Stimulated activated memory B cell treated with anti-CD40 and anti-IgM and Interleukin-4, amounts not matched to agents 10 μg/mL and 1 μg/mL and 100 μg/mL, for 72 hours (primary cell): ENCODE measurements around the gene VSTM4.

ENCODE experiments used
- ATAC-seq: fragments of 150-1000 bp; cut with Tn5 transposase; 2 replicates; pipeline ENCODE4 v1.10.0; 2021
- H3K27ac Mint-ChIP-seq: one replicate; pipeline ENCODE4 v1.8.0; 2022; ENCODE audit warnings: mild to moderate bottlenecking, mixed read lengths
- H3K27me3 Mint-ChIP-seq: one replicate; pipeline ENCODE4 v1.8.0; 2022; ENCODE audit warnings: mixed read lengths
- H3K36me3 Mint-ChIP-seq: one replicate; pipeline ENCODE4 v1.8.0; 2022; ENCODE audit warnings: mixed read lengths
- H3K4me1 Mint-ChIP-seq: one replicate; pipeline ENCODE4 v1.8.0; 2022; ENCODE audit warnings: mixed read lengths
- H3K4me3 Mint-ChIP-seq: one replicate; pipeline ENCODE4 v1.8.0; 2022; ENCODE audit warnings: mild to moderate bottlenecking, moderate library complexity, mixed read lengths
- H3K9me3 Mint-ChIP-seq: one replicate; pipeline ENCODE4 v1.8.0; 2022; ENCODE audit warnings: mixed read lengths

The VSTM4 gene

DNA sequence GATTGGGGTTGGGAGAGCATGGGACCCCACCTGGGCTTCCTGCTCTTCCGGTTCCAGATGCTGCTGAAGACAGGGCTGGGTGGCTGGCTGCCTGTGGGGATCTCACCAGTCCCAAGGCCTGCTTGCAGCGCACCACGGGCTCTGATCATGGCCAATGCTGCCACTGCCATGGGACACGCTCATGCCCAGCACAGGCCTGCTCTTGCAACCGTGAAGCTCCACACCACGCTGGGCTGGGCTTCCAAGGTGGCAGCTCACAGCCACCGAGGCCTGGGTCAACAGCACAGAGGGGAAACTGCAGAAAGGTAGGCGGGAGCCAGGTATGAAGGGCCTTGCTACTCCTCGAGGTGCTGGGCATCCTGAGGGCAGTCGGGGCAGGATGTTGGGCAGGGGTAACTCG lies 103.6 kb downstream of the VSTM4 start:
- H3K27me3 Mint-ChIP-seq: peaks cover 46% of the 10 kb centered on the region
- no peaks in the 10 kb centered on the region for H3K36me3 Mint-ChIP-seq
- no peak overlapping the region for H3K27ac Mint-ChIP-seq
- no peaks in the 10 kb centered on the region for H3K4me1 Mint-ChIP-seq
- H3K9me3 Mint-ChIP-seq: no peaks in the 10 kb centered on the region
- H3K4me3 Mint-ChIP-seq: no peak overlapping the region
- no peak for ATAC-seq

- H3K27ac Mint-ChIP-seq: no peak overlapping the region
- peaks cover 37% of the 10 kb centered on the region for H3K27me3 Mint-ChIP-seq
- H3K4me3 Mint-ChIP-seq: no peak overlapping the region
- no peaks in the 10 kb centered on the region for H3K9me3 Mint-ChIP-seq
- no peaks in the 10 kb centered on the region for H3K36me3 Mint-ChIP-seq
- no peaks in the 10 kb centered on the region for H3K4me1 Mint-ChIP-seq
- ATAC-seq: no peak
These were observed 104.5 kb downstream of the VSTM4 start for GRCh38 chr10:49010865-49011264.

DNA sequence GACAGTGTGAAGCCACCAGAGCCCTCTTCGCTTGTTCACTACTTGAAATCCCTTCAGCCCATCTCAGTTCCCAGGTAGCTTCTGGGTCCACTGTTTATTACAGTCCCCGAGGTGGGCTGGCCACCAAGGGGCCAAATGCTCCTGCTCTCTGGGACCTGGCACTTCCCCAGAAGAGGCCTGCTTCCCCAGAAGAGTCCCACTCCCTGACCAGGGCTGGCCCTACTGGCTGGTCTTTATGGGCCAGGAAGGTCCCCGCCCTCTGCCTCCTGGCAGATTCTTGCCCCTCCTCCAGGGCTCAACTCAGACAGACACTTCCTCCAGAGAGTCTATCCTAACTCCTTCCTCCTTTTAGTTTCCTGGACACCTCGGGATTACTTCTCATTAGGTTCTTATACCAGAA lies 105.0 kb downstream of the VSTM4 start:
- no peak overlapping the region for H3K4me3 Mint-ChIP-seq
- H3K27me3 Mint-ChIP-seq: peaks cover 31% of the 10 kb centered on the region
- no peak overlapping the region for H3K27ac Mint-ChIP-seq
- no peak for ATAC-seq
- H3K9me3 Mint-ChIP-seq: no peaks in the 10 kb centered on the region
- no peaks in the 10 kb centered on the region for H3K36me3 Mint-ChIP-seq
- H3K4me1 Mint-ChIP-seq: no peaks in the 10 kb centered on the region

DNA sequence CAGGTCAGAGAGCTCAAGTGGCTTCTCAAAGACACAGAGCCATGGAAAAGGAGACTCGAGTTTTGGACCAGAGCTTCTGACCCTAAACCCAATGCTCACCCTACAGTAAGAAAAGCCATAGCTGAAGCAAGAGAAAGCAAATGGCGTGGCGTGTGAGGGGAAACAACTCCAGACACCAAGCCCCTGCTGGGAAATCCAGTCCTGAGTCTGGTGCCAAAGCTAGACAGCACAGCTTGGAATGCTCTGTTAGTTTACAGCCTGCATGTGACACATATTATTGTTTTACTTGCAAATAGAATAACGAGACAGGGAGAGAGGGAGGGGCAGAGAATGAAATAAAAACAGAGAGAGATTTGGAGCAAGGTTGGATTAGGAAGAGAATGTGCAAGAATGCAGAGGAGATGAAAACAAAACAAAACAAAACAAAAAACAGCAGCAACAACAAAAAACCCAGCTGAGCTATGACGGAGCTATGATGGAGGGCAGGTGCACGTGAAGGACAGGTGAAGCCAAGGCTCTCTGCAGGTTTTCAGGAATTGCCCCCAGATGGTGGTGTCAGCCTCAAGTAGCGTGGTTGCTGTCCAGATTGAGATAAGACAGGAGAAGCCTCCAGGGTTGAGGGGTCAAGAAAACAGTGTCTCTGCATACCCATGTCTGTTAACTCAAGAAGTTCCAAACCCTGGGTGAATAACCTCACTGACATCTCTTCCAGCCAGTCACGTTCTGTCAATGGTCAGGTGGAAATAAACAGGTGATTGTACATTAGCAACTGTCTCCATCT lies 105.9 kb downstream of the VSTM4 start:
- ATAC-seq: no peak
- no peaks in the 10 kb centered on the region for H3K4me1 Mint-ChIP-seq
- no peak overlapping the region for H3K4me3 Mint-ChIP-seq
- peaks cover 22% of the 10 kb centered on the region for H3K27me3 Mint-ChIP-seq
- H3K36me3 Mint-ChIP-seq: no peaks in the 10 kb centered on the region
- no peaks in the 10 kb centered on the region for H3K9me3 Mint-ChIP-seq
- H3K27ac Mint-ChIP-seq: no peak overlapping the region

DNA sequence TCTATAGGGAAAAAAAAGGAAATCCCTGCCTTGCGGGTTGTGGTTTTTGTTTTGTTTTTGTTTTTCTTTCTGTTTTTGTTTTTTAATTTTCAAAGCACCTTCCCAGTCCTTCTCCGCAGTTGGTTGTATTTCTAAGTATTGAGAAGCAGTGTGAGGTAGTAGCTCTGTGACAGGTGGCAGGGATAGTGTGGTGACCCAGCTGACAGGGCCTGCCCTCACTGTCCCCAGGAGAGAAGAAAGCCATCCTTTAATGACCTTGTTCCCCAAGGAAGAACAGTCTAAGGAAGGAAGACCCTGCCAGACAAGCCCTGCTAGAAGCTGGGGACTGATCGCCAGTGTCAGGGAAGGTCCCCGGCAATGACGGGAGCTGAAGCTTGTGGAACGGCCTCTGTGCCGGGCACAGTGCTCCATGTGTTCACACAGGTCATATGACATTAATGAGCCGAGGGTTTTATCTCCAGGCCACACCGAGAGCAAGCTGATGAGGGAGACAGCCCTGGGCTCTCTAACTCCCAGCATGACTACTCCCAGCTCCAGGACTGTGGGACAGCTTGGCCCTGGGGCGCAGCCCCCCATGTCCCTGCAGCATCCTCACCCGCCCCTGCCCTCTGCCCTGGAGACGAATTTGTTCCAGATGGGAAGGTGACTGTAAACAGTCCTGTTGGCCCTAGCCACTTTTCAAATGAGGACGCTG lies 106.7 kb downstream of the VSTM4 start:
- ATAC-seq: peak; percentile 31
- Mint-ChIP-seq H3K27ac (no peak overlapping the region), H3K4me3 (no peak overlapping the region), H3K36me3 (no peaks in the 10 kb centered on the region), H3K4me1 (no peaks in the 10 kb centered on the region), H3K9me3 (no peaks in the 10 kb centered on the region), H3K27me3 (peaks cover 20% of the 10 kb centered on the region)

DNA sequence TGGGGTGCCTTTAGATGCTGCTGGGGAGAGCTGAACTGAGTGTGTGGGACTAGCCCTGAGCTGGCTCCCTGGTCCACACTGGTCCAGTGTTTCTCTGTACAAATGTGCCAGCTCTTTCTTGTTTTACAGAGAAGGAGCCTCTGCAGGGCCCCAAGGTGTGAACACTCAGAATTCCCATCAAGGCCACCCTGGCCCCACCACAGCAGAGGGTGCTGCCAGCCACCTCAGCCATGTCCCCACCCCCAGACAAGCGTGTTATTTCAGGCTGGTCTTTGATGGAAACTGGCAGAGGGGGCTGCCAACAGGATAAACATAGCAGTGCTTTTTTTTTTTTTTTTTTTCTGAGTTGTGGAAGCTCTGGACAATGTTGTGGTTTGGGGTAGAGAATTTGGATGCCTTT lies 107.2 kb downstream of the VSTM4 start:
- Mint-ChIP-seq H3K4me1 (no peaks in the 10 kb centered on the region), H3K36me3 (no peaks in the 10 kb centered on the region), H3K9me3 (no peaks in the 10 kb centered on the region), H3K27me3 (peaks cover 16% of the 10 kb centered on the region), H3K27ac (no peak overlapping the region), H3K4me3 (no peak overlapping the region)
- no peak for ATAC-seq

DNA sequence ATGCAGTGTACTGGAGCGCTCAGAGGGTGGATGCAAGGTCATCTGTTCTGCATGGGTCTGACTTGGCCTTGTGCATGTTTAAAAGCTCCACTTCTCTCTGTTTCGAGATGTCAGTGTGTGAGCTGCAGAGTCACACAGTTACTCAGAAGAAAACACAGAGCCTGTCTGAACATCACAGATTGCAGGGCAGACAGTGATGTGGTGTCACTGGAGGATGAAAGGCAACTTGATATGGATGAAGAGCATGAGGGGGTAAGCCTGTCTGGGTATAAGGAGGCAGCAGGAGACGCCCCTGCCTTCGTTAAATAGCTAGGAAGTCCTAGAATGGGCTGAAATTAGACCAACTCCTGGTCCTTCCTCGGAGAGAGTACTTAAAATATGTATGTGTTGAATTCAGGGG lies 108.2 kb downstream of the VSTM4 start:
- H3K4me3 Mint-ChIP-seq: no peak overlapping the region
- no peaks in the 10 kb centered on the region for H3K9me3 Mint-ChIP-seq
- H3K27me3 Mint-ChIP-seq: peaks cover 6% of the 10 kb centered on the region
- no peaks in the 10 kb centered on the region for H3K36me3 Mint-ChIP-seq
- no peaks in the 10 kb centered on the region for H3K4me1 Mint-ChIP-seq
- no peak overlapping the region for H3K27ac Mint-ChIP-seq
- ATAC-seq: no peak

DNA sequence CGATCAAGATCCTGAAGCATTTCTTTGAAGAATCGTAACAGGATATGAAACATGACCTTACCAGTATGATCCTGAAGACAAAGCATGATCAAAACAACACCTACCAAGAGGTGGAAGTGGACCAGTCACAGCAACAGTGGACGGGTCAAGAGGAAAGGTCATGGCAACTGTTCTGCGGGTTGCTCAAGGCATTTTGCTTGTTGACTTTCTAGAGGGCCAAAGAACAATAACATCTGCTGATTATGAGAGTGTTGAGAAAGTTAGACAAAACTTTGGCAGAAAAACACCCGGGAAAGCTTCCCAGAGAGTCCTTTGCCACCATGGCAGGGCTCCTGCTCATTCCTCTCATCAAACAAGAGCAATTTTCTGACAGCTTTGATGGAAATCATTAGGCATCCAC lies 110.1 kb downstream of the VSTM4 start:
- no peak overlapping the region for H3K4me3 Mint-ChIP-seq
- ATAC-seq: no peak
- H3K4me1 Mint-ChIP-seq: no peaks in the 10 kb centered on the region
- H3K36me3 Mint-ChIP-seq: no peaks in the 10 kb centered on the region
- H3K27ac Mint-ChIP-seq: no peak overlapping the region
- H3K9me3 Mint-ChIP-seq: no peaks in the 10 kb centered on the region
- no peaks in the 10 kb centered on the region for H3K27me3 Mint-ChIP-seq

- Mint-ChIP-seq H3K4me3 (no peak overlapping the region), H3K27me3 (no peaks in the 10 kb centered on the region), H3K4me1 (no peaks in the 10 kb centered on the region), H3K27ac (no peak overlapping the region), H3K36me3 (no peaks in the 10 kb centered on the region), H3K9me3 (no peaks in the 10 kb centered on the region)
- no peak for ATAC-seq
These were observed 113.3 kb downstream of the VSTM4 start for GRCh38 chr10:49001870-49002672.

DNA sequence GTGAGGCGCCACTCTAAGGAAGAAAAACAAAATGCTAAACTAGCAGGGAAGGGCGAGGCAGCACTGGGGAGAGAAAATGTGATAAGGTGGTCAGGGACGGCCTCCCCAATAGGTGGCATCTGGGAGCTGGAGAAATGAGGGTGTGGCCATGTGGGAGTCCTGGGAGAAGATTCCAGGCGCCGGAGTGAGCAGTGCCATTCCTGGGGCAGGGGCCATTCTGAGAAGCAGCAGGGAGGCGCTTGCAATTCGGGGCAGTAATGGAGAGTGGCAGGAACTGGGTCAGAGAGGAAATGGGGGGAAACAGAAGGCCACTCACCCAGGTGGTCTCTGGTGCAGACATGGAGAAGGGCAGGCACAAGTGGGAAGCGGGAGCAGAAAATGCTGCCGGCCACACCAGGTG lies 113.9 kb downstream of the VSTM4 start:
- no peak overlapping the region for H3K27ac Mint-ChIP-seq
- ATAC-seq: no peak
- H3K4me1 Mint-ChIP-seq: no peaks in the 10 kb centered on the region
- no peaks in the 10 kb centered on the region for H3K27me3 Mint-ChIP-seq
- H3K36me3 Mint-ChIP-seq: no peaks in the 10 kb centered on the region
- H3K4me3 Mint-ChIP-seq: no peak overlapping the region
- H3K9me3 Mint-ChIP-seq: no peaks in the 10 kb centered on the region

DNA sequence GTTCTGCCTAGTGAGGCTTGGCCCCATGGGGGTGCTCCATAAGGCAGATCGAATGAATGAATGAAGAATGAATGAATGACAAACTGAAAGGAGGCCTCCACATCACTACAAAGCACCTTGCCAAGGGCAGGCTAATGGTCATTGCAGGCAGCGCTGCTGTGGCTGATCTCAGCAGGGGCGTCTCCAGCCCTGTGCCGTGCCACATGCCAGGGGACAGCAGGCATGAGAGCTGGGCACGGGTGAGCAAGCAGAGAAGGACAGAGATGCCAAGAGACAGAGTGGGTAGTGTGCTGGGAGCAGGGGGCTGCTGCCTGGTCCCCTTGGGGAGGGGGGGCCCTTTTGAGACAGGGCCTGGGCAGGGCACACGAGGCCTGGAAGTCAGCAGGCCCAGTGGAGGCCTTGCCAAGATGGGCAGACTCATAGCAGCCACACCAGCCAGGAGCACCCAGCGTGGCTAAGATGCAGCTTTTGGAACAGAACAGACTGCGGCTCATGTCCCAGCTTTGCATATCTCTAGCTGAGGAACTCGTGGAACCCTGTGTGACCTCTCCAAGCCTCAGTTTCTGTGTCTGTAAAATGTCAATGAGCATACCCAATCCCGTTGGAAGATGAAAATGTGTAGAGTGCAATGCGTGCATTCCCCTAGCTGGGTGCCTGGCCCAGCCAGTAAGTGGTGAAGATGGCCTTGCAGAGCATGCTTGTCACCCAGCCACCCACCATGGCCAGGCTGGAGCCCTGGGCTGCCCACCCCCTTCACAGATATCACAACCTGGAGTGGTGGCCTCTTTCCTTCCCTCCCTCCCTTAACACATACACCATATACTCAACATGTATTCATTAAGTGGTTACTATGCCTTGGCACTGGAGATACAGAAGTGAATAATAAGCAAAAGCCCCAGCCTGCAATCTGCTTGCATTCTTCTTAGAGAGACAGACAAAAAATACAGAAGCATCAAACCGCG lies 114.6 kb downstream of the VSTM4 start:
- no peaks in the 10 kb centered on the region for H3K36me3 Mint-ChIP-seq
- no peaks in the 10 kb centered on the region for H3K4me1 Mint-ChIP-seq
- H3K4me3 Mint-ChIP-seq: no peak overlapping the region
- H3K27me3 Mint-ChIP-seq: no peaks in the 10 kb centered on the region
- H3K27ac Mint-ChIP-seq: no peak overlapping the region
- ATAC-seq: no peak
- H3K9me3 Mint-ChIP-seq: no peaks in the 10 kb centered on the region

DNA sequence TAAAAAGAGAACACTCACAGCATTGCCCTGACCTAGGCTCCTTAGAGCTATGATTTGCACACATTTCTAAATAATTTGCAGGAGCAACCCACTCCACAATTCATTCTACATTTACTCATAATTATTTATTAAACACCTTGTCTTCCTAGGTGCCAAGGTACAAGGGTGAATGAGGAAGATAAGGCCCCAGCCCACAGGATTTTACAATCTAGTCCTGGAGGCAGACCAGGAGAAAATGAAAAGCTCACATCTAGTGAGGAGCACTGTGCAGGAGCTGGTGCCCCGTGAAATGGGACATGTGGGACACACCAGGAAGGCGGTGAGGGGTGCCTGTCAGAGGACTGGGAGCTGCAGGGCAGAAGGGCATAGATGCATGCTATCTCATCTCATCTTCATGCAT lies 116.0 kb downstream of the VSTM4 start:
- H3K36me3 Mint-ChIP-seq: no peaks in the 10 kb centered on the region
- H3K4me3 Mint-ChIP-seq: no peak overlapping the region
- no peaks in the 10 kb centered on the region for H3K27me3 Mint-ChIP-seq
- no peaks in the 10 kb centered on the region for H3K9me3 Mint-ChIP-seq
- H3K4me1 Mint-ChIP-seq: no peaks in the 10 kb centered on the region
- no peak for ATAC-seq
- no peak overlapping the region for H3K27ac Mint-ChIP-seq

GRCh38 chr10:48996329-48996728 lies 119.0 kb downstream of the VSTM4 start:
- H3K27ac Mint-ChIP-seq: no peak overlapping the region
- H3K27me3 Mint-ChIP-seq: no peaks in the 10 kb centered on the region
- H3K4me1 Mint-ChIP-seq: no peaks in the 10 kb centered on the region
- no peaks in the 10 kb centered on the region for H3K36me3 Mint-ChIP-seq
- no peak overlapping the region for H3K4me3 Mint-ChIP-seq
- ATAC-seq: no peak
- H3K9me3 Mint-ChIP-seq: no peaks in the 10 kb centered on the region

GRCh38 chr10:48993627-48994026 lies 121.7 kb downstream of the VSTM4 start:
- Mint-ChIP-seq H3K27me3 (no peaks in the 10 kb centered on the region), H3K36me3 (no peaks in the 10 kb centered on the region), H3K9me3 (no peaks in the 10 kb centered on the region), H3K27ac (no peak overlapping the region), H3K4me3 (no peak overlapping the region), H3K4me1 (no peaks in the 10 kb centered on the region)
- no peak for ATAC-seq

DNA sequence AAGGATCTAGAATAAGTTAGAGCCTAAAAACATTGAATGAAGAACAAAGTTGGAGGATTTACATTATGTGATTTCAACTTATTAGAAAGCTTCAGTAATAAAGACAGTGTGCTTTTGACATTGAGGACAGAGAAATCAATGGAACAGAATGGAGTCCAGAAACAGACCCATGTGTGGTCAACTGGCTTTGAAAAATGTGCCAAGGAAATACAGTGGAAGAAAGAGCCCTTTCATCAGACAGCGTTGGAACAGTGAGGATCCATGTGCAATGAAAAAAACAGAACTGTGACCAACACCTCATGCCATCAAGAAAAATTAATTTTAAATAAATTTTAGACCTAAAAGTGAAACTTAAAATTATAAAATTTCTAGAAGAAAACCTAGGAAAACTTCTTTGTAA lies 125.1 kb downstream of the VSTM4 start:
- H3K9me3 Mint-ChIP-seq: no peaks in the 10 kb centered on the region
- H3K4me3 Mint-ChIP-seq: no peak overlapping the region
- no peak overlapping the region for H3K27ac Mint-ChIP-seq
- ATAC-seq: no peak
- no peaks in the 10 kb centered on the region for H3K27me3 Mint-ChIP-seq
- H3K36me3 Mint-ChIP-seq: peaks cover under 1% of the 10 kb centered on the region
- H3K4me1 Mint-ChIP-seq: no peaks in the 10 kb centered on the region
